Large intestine (tissue), 3 donors: Measurements from ENCODE around the gene PLXNA3. TPM values are rescaled to one million over a fixed set of nuclear protein-coding genes. Genes with fewer than 3 reads are reported as not detected.

Source experiments
- DNase-seq, 2 donors: peaks; one replicate each; pipeline versions ENCODE4 v3.0.0 to v3.0.0-alpha.2; 2013
- H3K27ac ChIP-seq: one replicate; pipeline ENCODE4 v1.5.1; 2013; ENCODE audit warnings: low read length
- H3K27me3 ChIP-seq: 2 replicates; pipeline ENCODE4 v1.6.1; 2013; ENCODE audit warnings: low read length; ENCODE audit not compliant: control insufficient read depth, insufficient read depth
- H3K36me3 ChIP-seq: 2 replicates; pipeline ENCODE4 v1.6.1; 2013; ENCODE audit warnings: low read length; ENCODE audit not compliant: control insufficient read depth, insufficient read depth
- H3K4me1 ChIP-seq: one replicate; pipeline ENCODE4 v1.6.1; 2013; ENCODE audit warnings: low read length; ENCODE audit not compliant: control insufficient read depth, insufficient read depth
- H3K4me3 ChIP-seq: one replicate; pipeline ENCODE4 v1.5.1; 2013; ENCODE audit warnings: low read length
- H3K9me3 ChIP-seq: one replicate; pipeline ENCODE4 v1.6.1; 2013; ENCODE audit warnings: mild to moderate bottlenecking, low read depth, low read length, moderate library complexity; ENCODE audit not compliant: control insufficient read depth
- WGBS: methylation state at CpG from one replicate; pipeline ENCODE4 v1.1.5; 2013; ENCODE audit warnings: low lambda C conversion rate; ENCODE audit not compliant: insufficient coverage; 5-methylcytosine and 5-hydroxymethylcytosine counted together
- polyA plus RNA-seq: library from polyadenylated mRNA; unstranded; fragments of 120-200 nt; gene quantifications from one replicate; pipeline ENCODE4 v1.2.1, GENCODE V29; 2013

The PLXNA3 gene
- polyA plus RNA-seq, 1 donor, result 37.2 TPM

GRCh38 chrX:154505734-154506133, 47.7 kb downstream of the PLXNA3 start:
- Histone ChIP-seq H3K4me1 (no peaks in the 10 kb centered on the region), H3K27ac (no peak overlapping the region), H3K27me3 (no peaks in the 10 kb centered on the region), H3K9me3 (no peaks in the 10 kb centered on the region), H3K36me3 (peaks cover 33% of the 10 kb centered on the region), H3K4me3 (no peak overlapping the region)
- no CpG with 5 or more reads among the region's 12 CpGs for WGBS
- no peak for DNase-seq

- Histone ChIP-seq H3K4me3 (no peak overlapping the region), H3K27me3 (no peaks in the 10 kb centered on the region), H3K9me3 (no peaks in the 10 kb centered on the region), H3K36me3 (peaks cover 38% of the 10 kb centered on the region), H3K4me1 (no peaks in the 10 kb centered on the region), H3K27ac (no peak overlapping the region)
- DNase-seq, result no peak
- WGBS, result no CpG with 5 or more reads among the region's 37 CpGs
Measured at GRCh38 chrX:154506483-154507332, 48.6 kb downstream of the PLXNA3 start.

- DNase-seq, result no peak
- Histone ChIP-seq H3K27me3 (no peaks in the 10 kb centered on the region), H3K4me1 (no peaks in the 10 kb centered on the region), H3K36me3 (peaks cover 43% of the 10 kb centered on the region), H3K4me3 (no peak overlapping the region), H3K27ac (no peak overlapping the region), H3K9me3 (no peaks in the 10 kb centered on the region)
- no CpG with 5 or more reads among the region's 24 CpGs for WGBS
Measured at GRCh38 chrX:154507673-154508383, 49.7 kb downstream of the PLXNA3 start.

GRCh38 chrX:154508384-154508745, 50.3 kb downstream of the PLXNA3 start:
- WGBS, result no CpG with 5 or more reads among the region's 13 CpGs
- Histone ChIP-seq H3K9me3 (no peaks in the 10 kb centered on the region), H3K4me1 (no peaks in the 10 kb centered on the region), H3K4me3 (no peak overlapping the region), H3K27ac (no peak overlapping the region), H3K27me3 (no peaks in the 10 kb centered on the region), H3K36me3 (peaks cover 43% of the 10 kb centered on the region)
- no peak for DNase-seq

- no peaks in the 10 kb centered on the region for H3K9me3 ChIP-seq
- no CpG with 5 or more reads among the region's 5 CpGs for WGBS
- no peaks in the 10 kb centered on the region for H3K27me3 ChIP-seq
- no peak overlapping the region for H3K4me3 ChIP-seq
- H3K36me3 ChIP-seq, result peaks cover 43% of the 10 kb centered on the region
- H3K27ac ChIP-seq, result no peak overlapping the region
- DNase-seq, result no peak
- no peaks in the 10 kb centered on the region for H3K4me1 ChIP-seq
Measured at GRCh38 chrX:154509455-154509854, 51.4 kb downstream of the PLXNA3 start.

- no peaks in the 10 kb centered on the region for H3K27me3 ChIP-seq
- no CpG with 5 or more reads among the region's 12 CpGs for WGBS
- H3K36me3 ChIP-seq, result peaks cover 29% of the 10 kb centered on the region
- H3K4me1 ChIP-seq, result peaks cover 1% of the 10 kb centered on the region
- H3K9me3 ChIP-seq, result no peaks in the 10 kb centered on the region
- DNase-seq, result no peak
- no peak overlapping the region for H3K4me3 ChIP-seq
- no peak overlapping the region for H3K27ac ChIP-seq
Measured at GRCh38 chrX:154511761-154512160, 53.7 kb downstream of the PLXNA3 start.

- no peak for DNase-seq
- no peaks in the 10 kb centered on the region for H3K27me3 ChIP-seq
- whole genome bisulfite sequencing, result no CpG with 5 or more reads among the region's 16 CpGs
- H3K27ac ChIP-seq, result no peak overlapping the region
- no peak overlapping the region for H3K4me3 ChIP-seq
- H3K4me1 ChIP-seq, result peaks cover 14% of the 10 kb centered on the region
- H3K9me3 ChIP-seq, result no peaks in the 10 kb centered on the region
- H3K36me3 ChIP-seq, result peaks cover 20% of the 10 kb centered on the region
Measured at GRCh38 chrX:154512879-154513553, 54.9 kb downstream of the PLXNA3 start.

- H3K4me1 ChIP-seq, result peaks cover 16% of the 10 kb centered on the region
- H3K27ac ChIP-seq, result no peak overlapping the region
- no peak for DNase-seq
- H3K4me3 ChIP-seq, result no peak overlapping the region
- WGBS, result no CpG with 5 or more reads among the region's 2 CpGs
- H3K36me3 ChIP-seq, result peaks cover 15% of the 10 kb centered on the region
- no peaks in the 10 kb centered on the region for H3K27me3 ChIP-seq
- H3K9me3 ChIP-seq, result no peaks in the 10 kb centered on the region
Measured at GRCh38 chrX:154513716-154514115, 55.6 kb downstream of the PLXNA3 start.

GRCh38 chrX:154515090-154515965, 57.2 kb downstream of the PLXNA3 start:
- Histone ChIP-seq H3K27me3 (no peaks in the 10 kb centered on the region), H3K27ac (peak overlapping the region; percentile 96), H3K4me3 (peak overlapping the region; percentile 90), H3K4me1 (peaks cover 16% of the 10 kb centered on the region), H3K36me3 (peaks cover 9% of the 10 kb centered on the region), H3K9me3 (no peaks in the 10 kb centered on the region)
- peak; percentile 70 to 84 for DNase-seq
- WGBS, result no CpG with 5 or more reads among the region's 34 CpGs
